Natural killer cell treated with Interleukin-12 subunit alpha and Interleukin-12 subunit beta and Interleukin-15 and Interleukin-18, amount 100 ng/mL, for 72 hours (primary cell): ENCODE results near the gene MCTS1. TPM values are rescaled to one million over a fixed set of nuclear protein-coding genes. Genes with fewer than 3 reads are reported as not detected.
A peak's percentile ranks its signal among the peaks of the same experiment; 100 is the strongest.
"Not testable (repeated sequence)": the region's sequence is repeated elsewhere in the genome, so short reads cannot be mapped to it uniquely, and the experiment has no call there.

Source experiments
- ATAC-seq, 2 donors: fragments of 150-1000 bp; cut with Tn5 transposase in 1 of 2; sonication (Bioruptor Pico), chemical (Tn5 transposase) in 1 of 2; 2 replicates each; pipeline ENCODE4 v1.10.0; 2021
- DNase-seq: peaks from one replicate; pipeline ENCODE4 v3.0.0; 2022; ENCODE audit warnings: low spot score
- H3K27ac Mint-ChIP-seq, 2 donors: 1 replicate in 1 of 2; 2 replicates in 1 of 2; pipeline ENCODE4 v1.8.0; 2022; ENCODE audit warnings: mixed read lengths in 2 of 2, mild to moderate bottlenecking in 1 of 2, moderate library complexity in 1 of 2
- H3K27me3 Mint-ChIP-seq, 2 donors: 1 replicate in 1 of 2; 2 replicates in 1 of 2; pipeline ENCODE4 v1.8.0; 2022; ENCODE audit warnings: mixed read lengths in 2 of 2
- H3K36me3 Mint-ChIP-seq: one replicate; pipeline ENCODE4 v1.8.0; 2022; ENCODE audit warnings: mixed read lengths
- H3K4me1 Mint-ChIP-seq, 2 donors: 1 replicate in 1 of 2; 2 replicates in 1 of 2; pipeline ENCODE4 v1.8.0; 2022; ENCODE audit warnings: low read depth in 2 of 2, mixed read lengths in 2 of 2, mild to moderate bottlenecking in 1 of 2
- H3K4me3 Mint-ChIP-seq: one replicate; pipeline ENCODE4 v1.8.0; 2022; ENCODE audit warnings: mixed read lengths
- H3K9me3 Mint-ChIP-seq: 2 replicates; pipeline ENCODE4 v1.8.0; 2022; ENCODE audit warnings: mixed read lengths
- total RNA-seq, 2 donors: library from RNA; stranded (reverse); gene quantifications; one replicate each; pipeline ENCODE4 v1.2.3, GENCODE V29; 2022

MCTS1 gene, protein sequence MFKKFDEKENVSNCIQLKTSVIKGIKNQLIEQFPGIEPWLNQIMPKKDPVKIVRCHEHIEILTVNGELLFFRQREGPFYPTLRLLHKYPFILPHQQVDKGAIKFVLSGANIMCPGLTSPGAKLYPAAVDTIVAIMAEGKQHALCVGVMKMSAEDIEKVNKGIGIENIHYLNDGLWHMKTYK
- 10 to 100 TPM; 47.8 to 58.5 TPM for total RNA-seq

DNA sequence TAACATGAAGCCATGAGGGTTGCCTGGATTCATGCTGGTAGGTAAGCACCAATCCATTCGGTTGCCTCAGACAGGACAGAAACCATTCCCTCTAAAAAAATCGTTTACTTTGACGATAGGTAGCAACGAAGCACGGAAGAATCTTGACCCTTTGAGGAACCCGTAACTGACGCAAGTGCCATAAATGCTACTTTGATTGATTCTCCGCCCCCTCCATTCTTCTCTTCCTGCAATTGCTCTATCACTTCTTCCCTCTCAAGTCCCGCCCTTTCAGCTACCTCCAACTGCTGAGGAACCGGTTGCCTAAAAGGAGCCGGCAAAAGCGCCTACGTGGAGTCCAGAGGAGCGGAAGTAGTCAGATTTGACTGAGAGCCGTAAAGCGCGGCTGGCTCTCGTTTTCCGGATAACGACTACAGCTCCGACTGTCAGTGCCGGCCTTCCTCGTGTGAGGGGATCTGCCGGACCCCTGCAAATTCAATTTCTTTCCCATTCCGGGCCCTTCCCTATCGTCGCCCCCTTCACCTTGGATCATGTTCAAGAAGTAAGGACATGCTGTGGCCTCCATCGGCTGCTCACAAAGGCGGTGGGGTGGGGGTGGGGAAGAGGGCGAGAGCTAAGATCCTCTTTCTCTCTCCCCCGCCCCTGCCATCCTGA is at the start of gene MCTS1:
TSS of gene MCTS1 (plus strand) at position 395 of the 654 bp plus-strand sequence. CDS start at position 531, 136 bp downstream.
- peaks cover 4 to 9% of the 10 kb centered on the region in 2 donors for H3K4me1 Mint-ChIP-seq
- H3K36me3 Mint-ChIP-seq: peaks cover 8% of the 10 kb centered on the region
- DNase-seq (peak; percentile 88), ATAC-seq (peak; percentile 96 to 98)
- no peaks in the 10 kb centered on the region for H3K27me3 Mint-ChIP-seq
- H3K9me3 Mint-ChIP-seq: no peaks in the 10 kb centered on the region
- H3K27ac Mint-ChIP-seq: peak within 1 kb of the TSS; percentile 97 to 100
- H3K4me3 Mint-ChIP-seq: peak within 1 kb of the TSS; percentile 100

GRCh38 chrX:120556251-120556650 is 47.6 kb upstream of the MCTS1 start:
- Mint-ChIP-seq H3K27ac (no peak overlapping the region), H3K4me1 (peaks cover 4 to 6% of the 10 kb centered on the region in 2 donors), H3K27me3 (no peaks in the 10 kb centered on the region), H3K9me3 (no peaks in the 10 kb centered on the region), H3K36me3 (no peaks in the 10 kb centered on the region), H3K4me3 (no peak overlapping the region)
- DNase-seq (no peak), ATAC-seq (no peak)

DNA sequence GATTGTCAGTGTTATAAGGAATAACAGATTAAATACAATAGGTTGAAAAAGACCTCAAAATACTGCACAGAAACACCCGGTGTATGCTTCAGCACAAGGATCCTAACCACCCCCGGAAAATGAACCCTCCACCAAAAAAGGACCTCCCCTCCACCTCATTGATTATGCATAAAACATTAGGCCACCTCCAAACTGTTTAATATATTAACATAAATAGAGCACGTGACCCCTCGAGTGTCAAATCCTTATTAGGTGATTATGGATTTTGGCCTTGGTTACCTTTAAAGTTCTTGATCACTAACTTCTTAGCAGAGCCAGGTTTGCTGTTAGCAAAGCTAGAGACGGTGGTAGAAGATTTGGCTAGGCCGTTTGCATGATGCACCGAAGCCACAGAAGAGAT is 44.1 kb upstream of the MCTS1 start:
- ATAC-seq: no peak
- no peak for DNase-seq
- Mint-ChIP-seq H3K9me3 (no peaks in the 10 kb centered on the region), H3K27ac (peak overlapping the region; percentile 91 to 93), H3K4me3 (peak overlapping the region; percentile 100), H3K4me1 (peaks cover 9 to 17% of the 10 kb centered on the region in 2 donors), H3K36me3 (no peaks in the 10 kb centered on the region), H3K27me3 (no peaks in the 10 kb centered on the region)

DNA sequence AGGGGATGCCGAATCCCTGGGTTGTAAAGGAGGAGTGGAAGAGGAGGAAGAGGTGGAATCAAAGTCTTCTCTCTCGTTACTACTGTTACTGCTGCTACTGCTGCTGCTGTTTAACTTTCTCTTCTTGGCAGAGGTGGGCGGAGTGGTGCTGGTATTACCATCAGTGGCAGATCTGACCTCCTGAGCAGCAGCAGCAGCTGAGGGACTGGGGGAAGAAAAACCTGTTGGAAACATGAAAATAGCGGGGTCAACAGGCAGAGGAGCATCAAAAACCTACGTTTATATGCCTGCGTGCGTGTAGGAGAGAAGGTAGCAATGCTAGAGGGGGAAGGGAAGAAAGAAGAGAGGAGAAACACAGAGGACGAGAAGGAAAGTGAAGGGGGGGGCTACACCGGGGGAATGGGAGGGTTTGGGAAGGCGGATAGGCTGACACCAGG is 43.5 kb upstream of the MCTS1 start:
- ATAC-seq: peak; percentile 46 to 52
- peak overlapping the region; percentile 91 to 93 for H3K27ac Mint-ChIP-seq
- H3K27me3 Mint-ChIP-seq: no peaks in the 10 kb centered on the region
- H3K36me3 Mint-ChIP-seq: no peaks in the 10 kb centered on the region
- DNase-seq: no peak
- H3K4me1 Mint-ChIP-seq: peaks cover 9 to 17% of the 10 kb centered on the region in 2 donors
- H3K9me3 Mint-ChIP-seq: no peaks in the 10 kb centered on the region
- peak overlapping the region; percentile 100 for H3K4me3 Mint-ChIP-seq

GRCh38 chrX:120560842-120561633 is 42.9 kb upstream of the MCTS1 start, which contains the start of gene CUL4B:
Gene CUL4B (minus strand): TSS chrX:120560962. CDS start chrX:120560638, 324 bp downstream.
- Mint-ChIP-seq H3K4me3 (peak within 1 kb of the TSS; percentile 100), H3K36me3 (no peaks in the 10 kb centered on the region), H3K27ac (peak within 1 kb of the TSS; percentile 91 to 93), H3K9me3 (no peaks in the 10 kb centered on the region), H3K4me1 (peaks cover 9 to 17% of the 10 kb centered on the region in 2 donors), H3K27me3 (no peaks in the 10 kb centered on the region)
- DNase-seq (peak; percentile 93), ATAC-seq (peak; percentile 95 to 96)

DNA sequence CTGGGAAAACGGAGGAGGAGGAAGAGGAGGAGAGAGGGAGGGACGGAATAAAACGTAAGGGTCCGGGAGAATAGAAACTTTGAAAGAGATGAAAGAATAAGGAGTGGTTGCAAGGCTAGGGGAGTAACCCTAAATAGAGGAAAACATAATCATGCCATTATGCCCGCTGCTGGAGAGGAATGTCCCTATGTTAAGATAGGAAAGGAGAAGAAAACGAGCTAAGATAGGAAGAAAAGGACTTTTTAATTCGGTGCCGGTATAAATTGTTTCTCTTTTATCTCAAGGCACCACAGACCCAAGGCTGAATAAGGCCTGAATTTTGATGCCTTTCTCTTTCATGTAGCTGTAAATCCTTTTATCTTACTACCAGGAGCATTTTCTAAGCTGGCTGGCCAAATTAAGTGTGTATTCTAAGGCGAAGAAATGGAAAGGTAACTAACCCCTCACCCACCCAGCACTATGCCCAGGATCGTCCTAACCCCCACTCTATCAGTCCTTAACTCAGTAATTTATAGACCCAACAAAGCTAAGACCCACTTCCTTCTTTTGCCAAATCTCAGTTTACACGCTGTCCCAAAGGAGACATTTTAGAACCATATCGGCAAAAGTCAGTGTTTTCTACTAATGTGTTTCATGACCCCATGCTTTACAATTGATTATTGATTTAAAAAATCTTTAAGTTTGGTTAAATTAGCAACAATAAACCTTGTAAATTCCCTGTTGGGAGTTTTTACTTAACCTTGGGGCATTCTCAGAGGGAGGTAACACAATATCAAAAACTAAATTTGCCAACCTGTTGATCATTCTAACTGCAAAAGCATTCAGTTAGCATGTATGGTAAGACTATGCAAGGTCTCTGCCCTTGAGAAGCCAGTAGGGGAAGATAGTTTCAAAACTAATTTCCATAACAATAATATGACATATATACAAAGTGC is 42.0 kb upstream of the MCTS1 start:
- ATAC-seq (no peak), DNase-seq (no peak)
- H3K27ac Mint-ChIP-seq: peak overlapping the region; percentile 91 to 93
- no peaks in the 10 kb centered on the region for H3K27me3 Mint-ChIP-seq
- no peaks in the 10 kb centered on the region for H3K9me3 Mint-ChIP-seq
- H3K4me1 Mint-ChIP-seq: peaks cover 9 to 17% of the 10 kb centered on the region in 2 donors
- no peaks in the 10 kb centered on the region for H3K36me3 Mint-ChIP-seq
- H3K4me3 Mint-ChIP-seq: peak overlapping the region; percentile 100

DNA sequence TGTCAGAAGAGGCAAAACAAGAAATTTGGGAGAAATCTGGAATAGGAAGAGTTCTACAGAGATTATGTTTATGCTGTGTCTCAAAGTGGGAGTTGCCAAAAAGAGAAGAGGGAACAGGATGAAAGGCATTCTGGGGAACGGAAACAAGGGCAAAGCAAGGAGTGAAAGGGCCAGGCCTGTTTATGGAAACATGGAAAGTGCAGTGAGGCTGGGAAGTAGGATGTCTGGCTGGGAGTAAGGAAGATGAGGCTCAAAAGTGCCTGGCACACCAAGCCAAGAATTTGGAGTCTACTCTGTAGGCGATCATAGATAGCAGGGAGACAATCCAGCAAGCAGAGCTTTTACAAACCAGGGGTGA is 41.4 kb upstream of the MCTS1 start:
- no peaks in the 10 kb centered on the region for H3K36me3 Mint-ChIP-seq
- H3K4me1 Mint-ChIP-seq: peaks cover 9 to 14% of the 10 kb centered on the region in 2 donors
- H3K4me3 Mint-ChIP-seq: no peak overlapping the region
- no peaks in the 10 kb centered on the region for H3K27me3 Mint-ChIP-seq
- no peaks in the 10 kb centered on the region for H3K9me3 Mint-ChIP-seq
- no peak for ATAC-seq
- peak overlapping the region in 1 of 2 donors; percentile 93 for H3K27ac Mint-ChIP-seq
- no peak for DNase-seq

DNA sequence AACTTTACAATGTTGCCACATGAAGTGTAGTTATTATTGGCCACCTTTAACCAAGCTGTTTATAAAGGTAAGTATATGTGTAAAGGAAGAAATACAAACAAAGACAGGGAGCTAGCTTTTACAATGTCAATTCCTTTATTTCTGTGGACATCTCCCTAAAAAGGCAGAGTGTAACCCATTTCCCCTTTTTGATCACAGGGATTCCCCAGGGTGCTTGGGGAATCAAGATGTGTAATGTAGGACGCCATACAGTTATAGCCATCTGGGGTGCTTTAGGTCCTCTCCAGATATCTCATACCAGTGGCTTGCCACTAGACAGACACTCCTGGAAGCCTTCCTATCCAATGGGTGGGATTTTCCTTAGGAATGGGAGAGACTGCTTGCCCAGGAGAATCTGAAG is 39.0 kb upstream of the MCTS1 start:
- Mint-ChIP-seq H3K27me3 (no peaks in the 10 kb centered on the region), H3K36me3 (no peaks in the 10 kb centered on the region), H3K27ac (no peak overlapping the region), H3K9me3 (no peaks in the 10 kb centered on the region), H3K4me1 (peaks cover 3 to 13% of the 10 kb centered on the region in 2 donors), H3K4me3 (no peak overlapping the region)
- no peak for DNase-seq
- no peak for ATAC-seq

DNA sequence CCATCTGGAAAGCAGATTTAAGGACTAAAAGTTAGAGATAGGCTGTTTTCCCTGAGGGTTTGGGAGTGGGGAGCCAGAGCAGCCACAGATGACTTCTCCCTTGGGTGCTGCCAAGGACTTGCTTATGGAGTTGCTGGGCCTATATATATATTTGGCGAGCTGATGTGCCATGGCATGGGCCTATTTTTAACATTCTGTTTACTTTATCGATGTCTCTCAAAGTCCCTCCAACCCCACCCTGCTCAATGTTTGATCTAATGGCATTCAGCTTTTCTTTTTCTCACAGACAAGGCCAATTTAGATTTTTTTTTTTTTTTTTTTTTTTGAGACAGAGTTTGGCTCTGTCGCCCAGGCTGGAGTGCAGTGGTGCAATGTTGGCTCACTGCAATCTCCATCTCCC is 37.1 kb upstream of the MCTS1 start:
- Mint-ChIP-seq H3K36me3 (no peaks in the 10 kb centered on the region), H3K4me3 (no peak overlapping the region), H3K9me3 (no peaks in the 10 kb centered on the region), H3K27me3 (no peaks in the 10 kb centered on the region), H3K4me1 (peaks cover 0 to 9% of the 10 kb centered on the region in 2 donors), H3K27ac (no peak overlapping the region)
- no peak for ATAC-seq
- DNase-seq: no peak

GRCh38 chrX:120568035-120568434 is 35.9 kb upstream of the MCTS1 start:
- no peaks in the 10 kb centered on the region for H3K9me3 Mint-ChIP-seq
- H3K4me3 Mint-ChIP-seq: no peak overlapping the region
- no peaks in the 10 kb centered on the region for H3K4me1 Mint-ChIP-seq
- H3K36me3 Mint-ChIP-seq: no peaks in the 10 kb centered on the region
- ATAC-seq (no peak), DNase-seq (no peak)
- H3K27ac Mint-ChIP-seq: no peak overlapping the region
- no peaks in the 10 kb centered on the region for H3K27me3 Mint-ChIP-seq

DNA sequence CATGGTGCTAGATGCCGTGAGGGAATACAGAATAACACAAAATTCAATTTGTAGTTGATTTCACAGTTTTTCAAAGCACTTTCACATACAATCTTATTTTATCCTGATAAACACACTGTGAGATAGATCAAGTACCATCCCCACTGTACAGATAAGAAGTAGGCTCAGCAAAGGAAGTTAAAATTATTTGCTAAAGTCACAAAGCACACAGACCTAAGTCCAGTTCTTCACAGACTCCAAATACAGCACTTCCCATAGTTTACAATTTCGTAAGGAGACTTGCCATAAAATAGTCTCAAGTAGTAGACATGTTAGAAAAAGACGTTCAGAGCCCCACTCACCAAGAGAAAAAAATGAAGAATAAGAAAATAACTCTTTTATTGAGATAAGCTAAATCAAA is 35.3 kb upstream of the MCTS1 start:
- no peaks in the 10 kb centered on the region for H3K4me1 Mint-ChIP-seq
- DNase-seq (no peak), ATAC-seq (no peak)
- no peaks in the 10 kb centered on the region for H3K9me3 Mint-ChIP-seq
- H3K36me3 Mint-ChIP-seq: no peaks in the 10 kb centered on the region
- no peak overlapping the region for H3K27ac Mint-ChIP-seq
- no peaks in the 10 kb centered on the region for H3K27me3 Mint-ChIP-seq
- H3K4me3 Mint-ChIP-seq: no peak overlapping the region

DNA sequence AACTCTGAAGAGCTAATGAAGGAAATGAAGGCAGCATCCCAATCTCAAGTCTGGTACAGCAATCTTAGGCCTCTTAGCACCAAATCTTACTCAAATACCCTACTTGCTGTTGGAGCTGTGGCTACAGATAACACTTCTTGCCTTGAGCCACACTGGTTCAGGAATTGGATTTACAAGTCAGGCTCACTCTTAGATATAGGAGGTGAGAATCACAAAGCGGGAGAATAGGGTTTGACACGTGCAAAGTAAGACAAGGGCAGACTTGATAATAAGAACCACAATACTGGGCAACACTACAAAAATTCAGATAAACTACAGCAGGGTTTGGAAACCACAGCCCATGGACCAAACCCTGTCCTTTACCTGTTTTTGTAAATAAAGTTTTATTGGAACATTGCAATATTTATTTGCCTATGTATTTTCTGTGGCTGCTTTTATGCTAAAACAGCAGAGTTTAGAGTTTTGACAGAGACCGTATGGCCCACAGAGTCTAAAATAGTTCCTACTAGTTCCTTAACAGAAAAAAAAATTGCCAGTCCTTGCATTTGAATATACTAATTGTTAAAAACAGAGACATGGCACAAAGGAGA is 33.8 kb upstream of the MCTS1 start:
- DNase-seq (no peak), ATAC-seq (no peak)
- Mint-ChIP-seq H3K27ac (no peak overlapping the region), H3K27me3 (peaks cover 0 to 4% of the 10 kb centered on the region in 2 donors), H3K4me3 (no peak overlapping the region), H3K9me3 (no peaks in the 10 kb centered on the region), H3K4me1 (no peaks in the 10 kb centered on the region), H3K36me3 (no peaks in the 10 kb centered on the region)

DNA sequence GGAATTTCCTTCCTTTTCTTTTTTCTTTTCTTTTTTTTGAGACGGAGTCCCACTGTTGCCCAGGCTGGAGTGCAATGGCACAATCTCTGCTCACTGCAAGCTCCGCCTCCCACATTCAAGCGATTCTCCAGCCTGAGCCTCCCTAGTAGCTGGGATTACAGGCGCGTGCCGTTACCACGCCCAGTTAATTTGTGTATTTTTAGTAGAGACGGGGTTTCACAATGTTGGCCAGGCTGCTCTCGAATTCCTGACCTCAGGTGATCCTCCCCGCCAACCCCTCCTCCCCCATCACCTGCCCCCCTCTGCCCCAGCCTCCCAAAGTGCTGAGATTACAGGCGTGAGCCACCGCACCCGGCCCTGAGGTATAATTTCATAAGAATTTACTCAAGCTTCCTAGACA is 30.1 kb upstream of the MCTS1 start:
- not testable (repeated sequence) for H3K9me3 Mint-ChIP-seq, H3K4me3 Mint-ChIP-seq, H3K27ac Mint-ChIP-seq, ATAC-seq, H3K36me3 Mint-ChIP-seq, DNase-seq, H3K4me1 Mint-ChIP-seq
- peaks cover 0 to 19% of the 10 kb centered on the region in 2 donors for H3K27me3 Mint-ChIP-seq
